Urinary bladder (tissue), 4 donors: ENCODE measurements around the gene CNKSR1. TPM values are rescaled to one million over a fixed set of nuclear protein-coding genes. Genes with fewer than 3 reads are reported as not detected.
"Not testable (repeated sequence)": the region's sequence is repeated elsewhere in the genome, so short reads cannot be mapped to it uniquely, and the experiment has no call there.

ENCODE experiments used
- DNase-seq: peaks from one replicate; pipeline ENCODE4 v3.0.0-alpha.2; 2015; ENCODE audit errors: extremely low spot score
- H3K27ac ChIP-seq: one replicate; pipeline ENCODE4 v1.5.1; 2013; ENCODE audit warnings: low read depth, mild to moderate bottlenecking, moderate library complexity
- H3K36me3 ChIP-seq: one replicate; pipeline ENCODE4 v1.6.1; 2013; ENCODE audit warnings: mild to moderate bottlenecking, moderate library complexity; ENCODE audit not compliant: insufficient read depth
- H3K4me1 ChIP-seq: one replicate; pipeline ENCODE4 v1.6.1; 2013; ENCODE audit warnings: mild to moderate bottlenecking, moderate library complexity; ENCODE audit not compliant: insufficient read depth
- H3K4me3 ChIP-seq: one replicate; pipeline ENCODE4 v1.5.1; 2013; ENCODE audit warnings: low read depth, low read length
- WGBS: extraction: QIAGEN DNeasy Blood & Tissue Kit; methylation state at CpG from one replicate; pipeline ENCODE4 v1.1.7; 2013; 5-methylcytosine and 5-hydroxymethylcytosine counted together
- polyA plus RNA-seq: library from polyadenylated mRNA; stranded (reverse); fragments of 200-250 nt; gene quantifications from one replicate; pipeline ENCODE4 v1.2.3, GENCODE V29; 2013
- total RNA-seq: library from RNA; depleted of rRNA; stranded (reverse); fragments of >200 nt; gene quantifications from one replicate; pipeline ENCODE4 v1.2.3, GENCODE V29; 2014
- donor health status: healthy with polysubstance abuse.
- donor health status: healthy.

The CNKSR1 gene
- total and polyA plus RNA-seq, 2 donors: 4.2 to 5.3 TPM

GRCh38 chr1:26212726-26213125 lies 35.4 kb downstream of the CNKSR1 start:
- Histone ChIP-seq H3K4me3 (no peak overlapping the region), H3K4me1 (no peaks in the 10 kb centered on the region), H3K36me3 (no peaks in the 10 kb centered on the region), H3K27ac (no peak overlapping the region)
- DNase-seq: no peak
- 88% methylated on average over 5 of the region's 5 CpGs for WGBS

GRCh38 chr1:26213335-26213905 lies 36.1 kb downstream of the CNKSR1 start:
- 79% methylated on average over 6 of the region's 6 CpGs for WGBS

GRCh38 chr1:26215246-26215645 lies 38.0 kb downstream of the CNKSR1 start:
- H3K27ac ChIP-seq: no peak overlapping the region
- DNase-seq: no peak
- H3K36me3 ChIP-seq: no peaks in the 10 kb centered on the region
- no peak overlapping the region for H3K4me3 ChIP-seq
- H3K4me1 ChIP-seq: no peaks in the 10 kb centered on the region
- WGBS: 41% methylated on average over 3 of the region's 3 CpGs

More at GRCh38 chr1:26213335-26213905, 36.1 kb downstream of the CNKSR1 start:
- no peak for DNase-seq
- H3K27ac ChIP-seq: no peak overlapping the region
- H3K36me3 ChIP-seq: no peaks in the 10 kb centered on the region
- H3K4me3 ChIP-seq: no peak overlapping the region
- no peaks in the 10 kb centered on the region for H3K4me1 ChIP-seq

GRCh38 chr1:26218906-26219494 lies 41.7 kb downstream of the CNKSR1 start:
- no peak overlapping the region for H3K4me3 ChIP-seq
- no peaks in the 10 kb centered on the region for H3K4me1 ChIP-seq
- DNase-seq: no peak
- H3K36me3 ChIP-seq: no peaks in the 10 kb centered on the region
- WGBS: 63% methylated on average over 11 of the region's 11 CpGs
- H3K27ac ChIP-seq: no peak overlapping the region

- no peak overlapping the region for H3K27ac ChIP-seq
- H3K4me3 ChIP-seq: no peak overlapping the region
- no peaks in the 10 kb centered on the region for H3K4me1 ChIP-seq
- H3K36me3 ChIP-seq: no peaks in the 10 kb centered on the region
- no peak for DNase-seq
- 64% methylated on average over 27 of the region's 27 CpGs for WGBS
Measured at GRCh38 chr1:26220199-26220912, 43.1 kb downstream of the CNKSR1 start.

- DNase-seq: no peak
- H3K4me1 ChIP-seq: no peaks in the 10 kb centered on the region
- no peak overlapping the region for H3K4me3 ChIP-seq
- H3K36me3 ChIP-seq: no peaks in the 10 kb centered on the region
- WGBS: 88% methylated on average over 2 of the region's 2 CpGs
- no peak overlapping the region for H3K27ac ChIP-seq
Measured at GRCh38 chr1:26221094-26221493, 43.8 kb downstream of the CNKSR1 start.

GRCh38 chr1:26224606-26225005 lies 47.3 kb downstream of the CNKSR1 start:
- H3K4me3 ChIP-seq: no peak overlapping the region
- H3K36me3 ChIP-seq: no peaks in the 10 kb centered on the region
- H3K4me1 ChIP-seq: no peaks in the 10 kb centered on the region
- H3K27ac ChIP-seq: no peak overlapping the region
- WGBS: 79% methylated on average over 7 of the region's 7 CpGs
- DNase-seq: no peak

GRCh38 chr1:26225033-26225831 lies 47.9 kb downstream of the CNKSR1 start:
- H3K4me1 ChIP-seq: no peaks in the 10 kb centered on the region
- no peaks in the 10 kb centered on the region for H3K36me3 ChIP-seq
- no peak for DNase-seq
- 10% methylated on average over 50 of the region's 50 CpGs for WGBS
- H3K4me3 ChIP-seq: peak overlapping the region; percentile 28
- no peak overlapping the region for H3K27ac ChIP-seq

- H3K36me3 ChIP-seq, DNase-seq, H3K4me3 ChIP-seq, H3K27ac ChIP-seq, H3K4me1 ChIP-seq: not testable (repeated sequence)
- WGBS: 84% methylated on average over 2 of the region's 2 CpGs
Measured at GRCh38 chr1:26230682-26231081, 53.4 kb downstream of the CNKSR1 start.

- DNase-seq: peak; percentile 97
- Histone ChIP-seq H3K4me1 (no peaks in the 10 kb centered on the region), H3K36me3 (no peaks in the 10 kb centered on the region), H3K4me3 (peak within 1 kb of the TSS; percentile 45), H3K27ac (peak within 1 kb of the TSS; percentile 65)
- WGBS: under 1% methylated on average over 73 of the region's 73 CpGs
Measured at GRCh38 chr1:26233903-26234643, 56.8 kb downstream of the CNKSR1 start, which contains the start of gene CEP85. Gene CEP85 (plus strand): TSS chr1:26234200. CDS start chr1:26239784, 5,584 bp downstream.

- WGBS: 3% methylated on average over 30 of the region's 30 CpGs
- Histone ChIP-seq H3K4me3 (peak overlapping the region; percentile 45), H3K4me1 (no peaks in the 10 kb centered on the region), H3K27ac (peak overlapping the region; percentile 65), H3K36me3 (no peaks in the 10 kb centered on the region)
- DNase-seq: no peak
Measured at GRCh38 chr1:26234644-26235370, 57.5 kb downstream of the CNKSR1 start.

- H3K4me1 ChIP-seq: no peaks in the 10 kb centered on the region
- DNase-seq: no peak
- no peaks in the 10 kb centered on the region for H3K36me3 ChIP-seq
- H3K4me3 ChIP-seq: no peak overlapping the region
- 78% methylated on average over 6 of the region's 6 CpGs for WGBS
- H3K27ac ChIP-seq: peak overlapping the region; percentile 23
Measured at GRCh38 chr1:26237230-26237966, 60.1 kb downstream of the CNKSR1 start.
